ENCODE data around the gene CERS4. TPM values are rescaled to one million over a fixed set of nuclear protein-coding genes. Genes with fewer than 3 reads are reported as not detected.
"Not testable (repeated sequence)": the region's sequence is repeated elsewhere in the genome, so short reads cannot be mapped to it uniquely, and the experiment has no call there.

Gene CERS4
- total RNA-seq, 1 experiment from 2014 or later = 66.9 TPM

GRCh38 chr19:8216357-8216756 is 7.2 kb downstream of the CERS4 start:
- Histone ChIP-seq H3K4me3 (ENCODE audit: low read depth, low read length) (no peak overlapping the region), H3K9me3 (no peaks in the 10 kb centered on the region), H3K27me3 (replicated peaks; ENCODE audit: control insufficient read depth, insufficient read depth, low read length) (no peaks in the 10 kb centered on the region), H3K36me3 (ENCODE audit: control insufficient read depth, insufficient read depth, low read length) (no peaks in the 10 kb centered on the region; the same call in 1 of the 2 replicates), H3K4me1 (peaks cover 2% of the 10 kb centered on the region; the same call in 1 of the 2 replicates)
- no peaks in the 10 kb centered on the region for H3K27me3 Mint-ChIP-seq (ENCODE audit: insufficient read depth, unreplicated experiment)
- peaks cover 17% of the 10 kb centered on the region for H3K36me3 Mint-ChIP-seq (ENCODE audit: insufficient read depth, unreplicated experiment)
- ChIA-PET POLR2A (no interaction called here), CTCF (no interaction called here)
- H3K27ac Mint-ChIP-seq (ENCODE audit: unreplicated experiment) = no peak overlapping the region
- BruUV-seq (replicated peaks) = no TSS peak
- peaks cover 8% of the 10 kb centered on the region for H3K4me1 Mint-ChIP-seq (ENCODE audit: low read depth, unreplicated experiment)
- H3K4me3 Mint-ChIP-seq (ENCODE audit: unreplicated experiment) = no peak overlapping the region
- TF ChIP-seq CTCF (IDR thresholded peaks at IDR 0.05; ENCODE audit: insufficient read depth in 1 of 2, low read depth in 1 of 2, low read length in 1 of 2, severe bottlenecking in 1 of 2, unreplicated experiment in 1 of 2) = no peak
- no peaks in the 10 kb centered on the region for H3K9me3 Mint-ChIP-seq (ENCODE audit: unreplicated experiment)
- intact Hi-C loops (cut with micrococcal nuclease; ENCODE audit: unreplicated experiment) = no loop called here
- DNase-seq = no peak

DNA sequence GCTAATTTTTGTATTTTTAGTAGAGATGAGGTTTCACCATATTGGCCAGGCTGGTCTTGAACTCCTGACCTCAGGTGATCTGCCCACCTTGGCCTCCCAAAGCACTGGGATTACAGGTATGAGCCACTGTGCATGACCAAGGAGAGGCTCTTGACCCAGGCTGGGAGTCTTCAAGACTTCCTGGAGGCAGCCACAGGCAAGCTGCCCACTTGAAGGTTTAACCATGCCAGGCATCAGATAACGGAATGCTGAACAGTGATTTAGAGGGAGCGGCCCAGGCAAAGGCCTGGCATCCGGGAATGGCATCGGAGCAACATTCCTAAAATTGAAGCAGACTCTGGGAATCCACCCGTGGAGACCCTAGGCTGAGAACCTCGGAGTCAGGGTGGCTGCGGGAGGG is 9.0 kb downstream of the CERS4 start:
- H3K4me3 Mint-ChIP-seq (ENCODE audit: unreplicated experiment); POLR2A ChIA-PET; H3K36me3 Mint-ChIP-seq (ENCODE audit: insufficient read depth, unreplicated experiment); H3K9me3 ChIP-seq; H3K4me1 ChIP-seq; H3K27me3 ChIP-seq (replicated peaks; ENCODE audit: control insufficient read depth, insufficient read depth, low read length); CTCF ChIA-PET; H3K9me3 Mint-ChIP-seq (ENCODE audit: unreplicated experiment); H3K27me3 Mint-ChIP-seq (ENCODE audit: insufficient read depth, unreplicated experiment); H3K4me3 ChIP-seq (ENCODE audit: low read depth, low read length); H3K4me1 Mint-ChIP-seq (ENCODE audit: low read depth, unreplicated experiment); BruUV-seq (replicated peaks); H3K27ac Mint-ChIP-seq (ENCODE audit: unreplicated experiment); H3K36me3 ChIP-seq (ENCODE audit: control insufficient read depth, insufficient read depth, low read length); DNase-seq; intact Hi-C loops (cut with micrococcal nuclease; ENCODE audit: unreplicated experiment): not testable (repeated sequence)

DNA sequence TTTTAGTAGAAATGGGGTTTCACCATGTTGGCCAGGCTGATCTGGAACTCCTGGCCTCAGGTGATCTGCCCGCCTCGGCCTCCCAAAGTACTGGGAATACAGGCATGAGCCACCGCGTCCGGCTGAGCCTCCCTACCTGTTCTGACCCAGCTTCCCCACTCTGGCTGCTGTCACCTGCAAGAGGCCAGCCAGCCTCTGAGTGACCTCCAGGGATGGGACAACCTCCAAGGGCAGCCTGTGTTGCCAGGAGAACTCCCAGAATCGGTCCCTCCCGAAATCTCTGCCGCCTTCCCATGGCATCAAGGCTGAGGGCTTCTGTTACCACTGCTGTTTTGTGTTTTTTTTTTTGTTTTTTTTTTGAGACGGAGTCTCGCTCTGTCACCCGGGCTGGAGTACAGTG is 11.3 kb downstream of the CERS4 start:
- Mint-ChIP-seq H3K36me3 (ENCODE audit: insufficient read depth, unreplicated experiment) (peaks cover 12% of the 10 kb centered on the region), H3K4me3 (ENCODE audit: unreplicated experiment) (no peak overlapping the region), H3K27me3 (ENCODE audit: insufficient read depth, unreplicated experiment) (no peaks in the 10 kb centered on the region), H3K27ac (ENCODE audit: unreplicated experiment) (no peak overlapping the region), H3K9me3 (ENCODE audit: unreplicated experiment) (no peaks in the 10 kb centered on the region), H3K4me1 (ENCODE audit: low read depth, unreplicated experiment) (no peaks in the 10 kb centered on the region)
- no TSS peak for BruUV-seq (replicated peaks)
- no peaks in the 10 kb centered on the region for H3K4me1 ChIP-seq
- POLR2A ChIA-PET = no interaction called here
- CTCF ChIA-PET = no interaction called here
- no peak overlapping the region for H3K4me3 ChIP-seq (ENCODE audit: low read depth, low read length)
- DNase-seq = no peak
- intact Hi-C loops (cut with micrococcal nuclease; ENCODE audit: unreplicated experiment) = no loop called here
- TF ChIP-seq CTCF (IDR thresholded peaks at IDR 0.05; ENCODE audit: insufficient read depth in 1 of 2, low read depth in 1 of 2, low read length in 1 of 2, severe bottlenecking in 1 of 2, unreplicated experiment in 1 of 2) = no peak
- H3K9me3 ChIP-seq = no peaks in the 10 kb centered on the region
- H3K36me3 ChIP-seq (ENCODE audit: control insufficient read depth, insufficient read depth, low read length) = peaks cover 1% of the 10 kb centered on the region
- H3K27me3 ChIP-seq (replicated peaks; ENCODE audit: control insufficient read depth, insufficient read depth, low read length) = no peaks in the 10 kb centered on the region

- H3K36me3 ChIP-seq (ENCODE audit: control insufficient read depth, insufficient read depth, low read length) = peaks cover 1% of the 10 kb centered on the region
- no peaks in the 10 kb centered on the region for H3K27me3 ChIP-seq (replicated peaks; ENCODE audit: control insufficient read depth, insufficient read depth, low read length)
- Mint-ChIP-seq H3K27me3 (ENCODE audit: insufficient read depth, unreplicated experiment) (no peaks in the 10 kb centered on the region), H3K27ac (ENCODE audit: unreplicated experiment) (no peak overlapping the region), H3K36me3 (ENCODE audit: insufficient read depth, unreplicated experiment) (peaks cover 13% of the 10 kb centered on the region), H3K9me3 (ENCODE audit: unreplicated experiment) (no peaks in the 10 kb centered on the region), H3K4me1 (ENCODE audit: low read depth, unreplicated experiment) (no peaks in the 10 kb centered on the region), H3K4me3 (ENCODE audit: unreplicated experiment) (no peak overlapping the region)
- ChIA-PET POLR2A (interaction anchor here (0.6 kb wide), 1 partner anchor 62 kb away, joined by 3 read pairs; no protein-coding TSS in a partner anchor), CTCF (no interaction called here)
- H3K4me1 ChIP-seq = no peaks in the 10 kb centered on the region
- intact Hi-C loops (cut with micrococcal nuclease; ENCODE audit: unreplicated experiment) = no loop called here
- no peak for TF ChIP-seq CTCF (IDR thresholded peaks at IDR 0.05; ENCODE audit: insufficient read depth in 1 of 2, low read depth in 1 of 2, low read length in 1 of 2, severe bottlenecking in 1 of 2, unreplicated experiment in 1 of 2)
- no TSS peak for BruUV-seq (replicated peaks)
- no peak for DNase-seq
- no peak overlapping the region for H3K4me3 ChIP-seq (ENCODE audit: low read depth, low read length)
- H3K9me3 ChIP-seq = no peaks in the 10 kb centered on the region
These were observed 12.0 kb downstream of the CERS4 start for GRCh38 chr19:8221161-8221560.

DNA sequence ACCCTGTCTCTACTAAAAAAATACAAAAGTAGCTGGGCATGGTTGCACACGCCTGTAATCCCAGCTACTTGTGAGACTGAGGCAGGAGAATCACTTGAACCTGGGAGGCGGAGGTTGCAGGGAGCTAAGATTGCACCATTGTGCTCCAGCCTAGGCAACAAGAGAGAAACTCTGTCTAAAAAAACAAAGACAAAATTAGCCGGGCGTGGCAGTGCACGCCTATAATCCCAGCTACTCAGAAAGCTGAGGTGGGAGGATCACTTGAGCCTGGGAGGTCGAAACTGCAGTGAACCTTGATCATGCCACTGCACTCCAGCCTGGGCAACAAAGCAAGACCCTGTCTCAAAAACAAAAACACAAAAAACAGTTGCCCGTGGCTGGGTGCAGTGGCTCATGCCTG is 14.3 kb downstream of the CERS4 start:
- peaks cover 26% of the 10 kb centered on the region for H3K36me3 Mint-ChIP-seq (ENCODE audit: insufficient read depth, unreplicated experiment)
- H3K27ac Mint-ChIP-seq (ENCODE audit: unreplicated experiment); H3K9me3 ChIP-seq; H3K4me1 Mint-ChIP-seq (ENCODE audit: low read depth, unreplicated experiment); BruUV-seq (replicated peaks); H3K27me3 ChIP-seq (replicated peaks; ENCODE audit: control insufficient read depth, insufficient read depth, low read length); DNase-seq; intact Hi-C loops (cut with micrococcal nuclease; ENCODE audit: unreplicated experiment); H3K9me3 Mint-ChIP-seq (ENCODE audit: unreplicated experiment); H3K27me3 Mint-ChIP-seq (ENCODE audit: insufficient read depth, unreplicated experiment); H3K36me3 ChIP-seq (ENCODE audit: control insufficient read depth, insufficient read depth, low read length); H3K4me3 ChIP-seq (ENCODE audit: low read depth, low read length); H3K4me3 Mint-ChIP-seq (ENCODE audit: unreplicated experiment); H3K4me1 ChIP-seq: not testable (repeated sequence)
- POLR2A ChIA-PET = interaction anchor here (0.6 kb wide), 1 partner anchor 14 kb away, joined by 3 read pairs; the partner anchor contains the start of gene CERS4
- CTCF ChIA-PET = interaction anchor here (0.6 kb wide), 1 partner anchor 279 kb away, joined by 5 read pairs; no protein-coding TSS in a partner anchor

All from Caco-2 (cell line).